Stimulated activated CD8-positive, alpha-beta memory T cell treated with anti-CD3 and anti-CD28 coated beads, Interleukin-4, amount 100 ng/mL, for 1 hour (primary cell): ENCODE measurements around the gene SERPINA9.
"Not testable (repeated sequence)": the region's sequence is repeated elsewhere in the genome, so short reads cannot be mapped to it uniquely, and the experiment has no call there.

ENCODE experiments used
- DNase-seq, 2 donors: peaks; one replicate each; pipeline ENCODE4 v3.0.0-alpha.2; 2020; ENCODE audit warnings: low read depth in 2 of 2, low spot score in 1 of 2

Gene SERPINA9, protein sequence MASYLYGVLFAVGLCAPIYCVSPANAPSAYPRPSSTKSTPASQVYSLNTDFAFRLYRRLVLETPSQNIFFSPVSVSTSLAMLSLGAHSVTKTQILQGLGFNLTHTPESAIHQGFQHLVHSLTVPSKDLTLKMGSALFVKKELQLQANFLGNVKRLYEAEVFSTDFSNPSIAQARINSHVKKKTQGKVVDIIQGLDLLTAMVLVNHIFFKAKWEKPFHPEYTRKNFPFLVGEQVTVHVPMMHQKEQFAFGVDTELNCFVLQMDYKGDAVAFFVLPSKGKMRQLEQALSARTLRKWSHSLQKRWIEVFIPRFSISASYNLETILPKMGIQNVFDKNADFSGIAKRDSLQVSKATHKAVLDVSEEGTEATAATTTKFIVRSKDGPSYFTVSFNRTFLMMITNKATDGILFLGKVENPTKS

DNA sequence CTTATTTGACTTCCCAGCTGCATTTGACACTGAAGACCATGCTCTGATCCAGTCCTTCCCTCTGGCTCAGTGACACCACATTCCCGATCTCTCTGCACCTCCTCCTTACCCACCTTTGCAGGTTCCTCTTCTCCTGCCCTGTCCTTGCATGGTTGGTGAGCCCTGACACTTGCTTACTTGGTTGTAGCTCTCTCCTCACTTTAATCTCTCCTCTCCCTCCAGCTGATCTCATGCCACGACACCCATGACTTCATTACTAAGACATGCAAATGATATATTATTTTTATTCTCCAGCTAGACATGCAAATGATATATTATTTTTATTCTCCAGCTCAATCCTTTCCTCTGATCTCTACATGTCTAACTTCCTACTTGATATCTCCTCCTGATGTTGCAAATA lies at the start of gene SERPINA9:
SERPINA9 (minus strand) TSS at position 175 of the 400 bp plus-strand sequence. CDS start 6,357 bp downstream, outside the sequence.
- no peak for DNase-seq

DNA sequence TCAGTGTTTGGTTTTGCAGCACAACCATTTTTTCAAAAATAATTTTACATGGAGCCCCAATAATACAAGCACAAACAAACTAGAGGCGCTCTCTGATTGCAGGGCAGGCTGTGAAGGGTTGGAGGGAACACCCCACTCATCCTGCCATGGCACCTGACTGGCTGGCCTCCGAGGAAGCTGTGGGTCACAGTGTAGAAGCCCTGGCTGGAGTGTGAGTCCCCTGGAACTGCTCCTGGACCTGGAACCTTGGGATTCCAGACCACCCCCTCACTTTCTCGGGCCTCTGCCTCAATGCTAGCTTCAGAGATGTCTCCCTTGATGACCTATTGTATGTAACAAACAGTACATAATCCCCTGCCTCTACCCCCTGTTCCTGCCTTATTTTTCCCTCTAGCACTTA lies 48.1 kb upstream of the SERPINA9 start:
- DNase-seq: no peak

GRCh38 chr14:94523265-94523664 lies 47.3 kb upstream of the SERPINA9 start:
- DNase-seq: no peak

GRCh38 chr14:94522115-94522724 lies 46.2 kb upstream of the SERPINA9 start:
- no peak for DNase-seq

GRCh38 chr14:94521375-94522114 lies 45.5 kb upstream of the SERPINA9 start:
- DNase-seq: no peak

GRCh38 chr14:94517641-94518257 lies 41.8 kb upstream of the SERPINA9 start:
- no peak for DNase-seq

- no peak for DNase-seq
These were observed 41.2 kb upstream of the SERPINA9 start for GRCh38 chr14:94517248-94517640.

DNA sequence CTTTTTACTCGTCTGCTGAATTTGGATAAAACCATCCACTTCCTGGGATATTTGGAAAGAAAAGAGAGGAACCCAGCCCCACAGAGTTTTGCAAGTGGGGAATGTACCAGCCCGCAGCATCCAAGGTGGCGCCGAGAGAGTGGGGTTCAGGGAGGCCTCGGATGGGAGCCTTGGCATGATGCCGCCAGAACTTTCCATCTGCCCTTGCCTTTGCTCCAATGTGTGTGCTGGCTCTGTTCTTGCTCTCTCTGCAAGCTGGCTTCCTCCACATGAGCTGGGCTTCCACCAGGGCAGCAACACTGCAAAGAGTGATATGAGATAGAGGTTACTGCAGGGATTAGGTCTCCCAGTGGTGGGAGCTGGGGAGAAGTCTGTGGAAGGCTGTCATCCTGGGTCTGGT lies 39.9 kb upstream of the SERPINA9 start:
- no peak for DNase-seq

GRCh38 chr14:94515426-94515825 lies 39.4 kb upstream of the SERPINA9 start:
- DNase-seq: no peak

DNA sequence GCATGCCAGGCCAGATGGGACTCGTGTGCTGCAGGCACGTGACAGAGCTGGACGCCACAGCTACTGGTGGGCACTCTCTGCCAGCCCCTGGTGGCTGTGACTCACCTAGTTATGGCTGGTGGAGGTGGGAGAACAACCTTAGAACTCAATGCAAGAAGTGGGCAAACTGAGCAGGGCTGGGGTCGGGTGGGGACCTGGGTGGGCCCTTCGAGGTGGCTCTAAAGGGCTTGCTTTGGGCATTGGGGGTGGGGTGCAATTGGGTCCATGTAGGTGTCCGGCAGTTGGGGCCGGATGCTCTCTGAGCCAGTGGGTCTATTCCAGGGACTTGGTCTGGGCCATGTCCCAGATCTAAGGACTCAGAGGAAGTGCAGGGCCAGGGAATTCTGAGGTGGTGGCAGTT lies 38.4 kb upstream of the SERPINA9 start:
- no peak for DNase-seq

DNA sequence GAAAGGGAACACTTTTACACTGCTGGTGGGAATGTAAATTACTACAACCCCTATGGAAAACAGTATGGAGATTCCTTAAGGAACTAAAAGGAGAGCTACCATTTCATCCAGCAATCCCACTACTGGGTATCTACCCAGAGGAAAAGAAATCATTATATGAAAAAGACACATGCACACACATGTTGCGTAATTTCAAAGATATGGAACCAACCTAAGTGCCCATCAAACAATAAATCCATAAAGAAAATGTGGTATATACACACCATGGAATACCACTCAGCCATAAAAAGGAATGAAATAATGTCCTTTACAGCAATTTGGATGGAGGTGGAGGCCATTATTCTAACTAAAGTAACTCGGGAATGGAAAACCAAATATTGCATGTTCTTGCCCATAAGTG lies 34.5 kb upstream of the SERPINA9 start:
- not testable (repeated sequence) for DNase-seq

- no peak for DNase-seq
These were observed 33.4 kb upstream of the SERPINA9 start, which contains the start of gene SERPINA12 for GRCh38 chr14:94509356-94509755. Gene SERPINA12, minus strand, starts transcription at chr14:94509469. Its CDS starts 11,072 bp downstream, at chr14:94498397.

- no peak for DNase-seq
These were observed 29.6 kb upstream of the SERPINA9 start for GRCh38 chr14:94505641-94506040.

- no peak for DNase-seq
These were observed 29.2 kb upstream of the SERPINA9 start for GRCh38 chr14:94505206-94505605.

- no peak for DNase-seq
These were observed 25.9 kb upstream of the SERPINA9 start for GRCh38 chr14:94501588-94502516.

DNA sequence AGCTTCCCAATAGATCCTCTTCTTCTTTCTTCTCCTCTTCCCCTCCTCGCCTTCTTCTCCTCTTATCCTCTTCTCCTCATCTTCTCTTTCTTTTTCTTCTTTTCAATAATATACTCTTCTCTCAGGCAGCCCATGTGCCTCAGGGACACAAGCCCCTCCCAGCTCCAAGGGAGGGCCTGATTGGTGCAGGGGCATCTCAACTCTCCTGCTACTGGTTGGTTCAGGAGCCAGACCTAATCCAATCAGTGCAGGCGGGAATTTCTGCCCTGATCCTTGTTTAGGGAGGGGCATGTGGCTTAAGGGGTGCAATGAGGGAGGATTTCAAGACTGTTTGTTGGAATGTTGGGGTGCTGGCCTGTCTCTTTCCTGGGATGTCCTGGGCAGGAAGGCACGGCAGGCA lies 24.3 kb upstream of the SERPINA9 start:
- no peak for DNase-seq

DNA sequence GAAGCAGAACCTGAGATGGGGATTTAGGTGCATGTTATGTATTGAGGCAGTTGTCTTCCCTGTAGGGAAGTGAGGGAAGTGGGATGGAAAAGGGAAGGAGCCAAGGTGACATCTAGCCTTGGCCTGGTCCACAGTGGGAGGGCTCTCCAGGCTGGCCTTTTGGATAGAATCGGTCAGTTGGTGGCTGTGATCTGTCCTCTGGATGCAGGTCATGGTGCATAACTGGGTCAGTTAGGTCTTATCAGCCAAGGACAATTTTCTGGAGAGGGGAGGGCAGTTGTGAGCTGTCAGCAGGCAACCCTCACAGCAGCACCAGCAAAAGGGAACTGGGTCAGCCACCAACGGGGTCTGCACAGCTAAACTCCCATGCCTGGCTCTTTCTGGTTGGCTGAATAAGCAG lies 23.7 kb upstream of the SERPINA9 start:
- no peak for DNase-seq

GRCh38 chr14:94498215-94498614 lies 22.2 kb upstream of the SERPINA9 start:
- no peak for DNase-seq

DNA sequence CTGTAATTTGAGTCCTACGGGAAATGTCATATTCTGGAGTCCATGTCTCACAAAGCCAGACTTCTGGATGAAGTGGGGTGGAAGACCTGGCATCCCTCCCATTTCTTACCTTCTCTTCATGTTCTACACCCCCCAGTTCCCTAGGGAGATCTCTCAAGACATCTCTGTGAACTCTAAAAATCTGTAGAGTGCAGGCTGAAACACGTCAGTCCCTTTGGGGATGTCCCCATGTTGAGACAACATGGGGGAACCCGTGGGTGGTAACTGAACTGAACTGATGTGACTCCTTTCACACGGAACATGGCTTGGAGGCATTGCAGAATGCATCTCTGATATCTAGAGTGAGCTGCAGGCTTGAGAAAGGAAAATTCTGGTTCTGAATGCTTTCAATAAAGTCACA lies 18.1 kb upstream of the SERPINA9 start:
- no peak for DNase-seq

DNA sequence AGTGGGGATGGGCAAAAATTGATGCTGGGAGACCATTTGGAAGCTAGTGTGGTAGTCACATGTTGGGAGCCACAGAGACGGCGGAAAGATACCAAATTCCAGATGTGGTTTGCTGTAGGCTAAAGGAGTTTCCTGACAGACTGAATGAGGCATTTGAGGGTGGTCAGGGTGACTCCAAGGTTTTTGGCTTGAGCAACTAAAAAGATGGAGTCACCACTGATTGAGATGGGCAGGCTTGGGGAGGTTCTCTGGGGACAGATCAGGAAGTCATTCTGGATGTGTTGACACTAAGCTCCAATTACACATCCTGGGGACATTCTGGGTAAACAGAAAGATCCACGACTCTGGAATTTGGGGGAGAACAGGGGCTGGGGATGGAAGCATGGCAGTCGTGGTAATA lies 15.5 kb upstream of the SERPINA9 start:
- no peak for DNase-seq
